ENCODE measurements around the gene GOSR2.

Gene GOSR2

GRCh38 chr17:46888727-46889126, 34.2 kb upstream of the GOSR2 start:
- DNase-seq (ENCODE audit: extremely low read depth, insufficient read length), result no peak
- Histone ChIP-seq H3K36me3 (ENCODE audit: control insufficient read depth, insufficient read depth, low read length) (no peaks in the 10 kb centered on the region), H3K4me3 (replicated peaks; ENCODE audit: low read depth, low read length) (no peak overlapping the region), H3K27me3 (replicated peaks; ENCODE audit: control insufficient read depth, insufficient read depth, low read length) (peaks cover 3% of the 10 kb centered on the region)
- TF ChIP-seq CTCF (IDR thresholded peaks at IDR 0.05; ENCODE audit: insufficient read depth, low read length, poor library complexity, severe bottlenecking), result no peak

- no peaks in the 10 kb centered on the region for H3K36me3 ChIP-seq (ENCODE audit: control insufficient read depth, insufficient read depth, low read length)
- no peak overlapping the region for H3K4me3 ChIP-seq (replicated peaks; ENCODE audit: low read depth, low read length)
- DNase-seq (ENCODE audit: extremely low read depth, insufficient read length), result no peak
- peaks cover 3% of the 10 kb centered on the region for H3K27me3 ChIP-seq (replicated peaks; ENCODE audit: control insufficient read depth, insufficient read depth, low read length)
- no peak for TF ChIP-seq CTCF (IDR thresholded peaks at IDR 0.05; ENCODE audit: insufficient read depth, low read length, poor library complexity, severe bottlenecking)
Measured at GRCh38 chr17:46889519-46889918, 33.4 kb upstream of the GOSR2 start.

- Histone ChIP-seq H3K4me3 (replicated peaks; ENCODE audit: low read depth, low read length) (no peak overlapping the region), H3K27me3 (replicated peaks; ENCODE audit: control insufficient read depth, insufficient read depth, low read length) (peaks cover 3% of the 10 kb centered on the region), H3K36me3 (ENCODE audit: control insufficient read depth, insufficient read depth, low read length) (no peaks in the 10 kb centered on the region)
- no peak for DNase-seq (ENCODE audit: extremely low read depth, insufficient read length)
- no peak for TF ChIP-seq CTCF (IDR thresholded peaks at IDR 0.05; ENCODE audit: insufficient read depth, low read length, poor library complexity, severe bottlenecking)
Measured at GRCh38 chr17:46889992-46890564, 32.9 kb upstream of the GOSR2 start.

GRCh38 chr17:46890638-46891037, 32.3 kb upstream of the GOSR2 start:
- no peaks in the 10 kb centered on the region for H3K36me3 ChIP-seq (ENCODE audit: control insufficient read depth, insufficient read depth, low read length)
- TF ChIP-seq CTCF (IDR thresholded peaks at IDR 0.05; ENCODE audit: insufficient read depth, low read length, poor library complexity, severe bottlenecking), result no peak
- H3K4me3 ChIP-seq (replicated peaks; ENCODE audit: low read depth, low read length), result no peak overlapping the region

GRCh38 chr17:46892192-46892703, 30.7 kb upstream of the GOSR2 start:
- Histone ChIP-seq H3K27me3 (replicated peaks; ENCODE audit: control insufficient read depth, insufficient read depth, low read length) (peaks cover 3% of the 10 kb centered on the region), H3K36me3 (ENCODE audit: control insufficient read depth, insufficient read depth, low read length) (no peaks in the 10 kb centered on the region), H3K4me3 (replicated peaks; ENCODE audit: low read depth, low read length) (no peak overlapping the region)
- no peak for TF ChIP-seq CTCF (IDR thresholded peaks at IDR 0.05; ENCODE audit: insufficient read depth, low read length, poor library complexity, severe bottlenecking)
- no peak for DNase-seq (ENCODE audit: extremely low read depth, insufficient read length)

More at GRCh38 chr17:46890638-46891037, 32.3 kb upstream of the GOSR2 start:
- peaks cover 3% of the 10 kb centered on the region for H3K27me3 ChIP-seq (replicated peaks; ENCODE audit: control insufficient read depth, insufficient read depth, low read length)
- no peak for DNase-seq (ENCODE audit: extremely low read depth, insufficient read length)

- Histone ChIP-seq H3K27me3 (replicated peaks; ENCODE audit: control insufficient read depth, insufficient read depth, low read length) (peaks cover 3% of the 10 kb centered on the region), H3K4me3 (replicated peaks; ENCODE audit: low read depth, low read length) (no peak overlapping the region)
- TF ChIP-seq CTCF (IDR thresholded peaks at IDR 0.05; ENCODE audit: insufficient read depth, low read length, poor library complexity, severe bottlenecking), result no peak
Measured at GRCh38 chr17:46894024-46894423, 28.9 kb upstream of the GOSR2 start.

More at GRCh38 chr17:46894024-46894423, 28.9 kb upstream of the GOSR2 start:
- DNase-seq (ENCODE audit: extremely low read depth, insufficient read length), result no peak
- H3K36me3 ChIP-seq (ENCODE audit: control insufficient read depth, insufficient read depth, low read length), result no peaks in the 10 kb centered on the region

All from GM06990 (cell line).